HG03432 (cell line): Measurements from ENCODE around the gene PPP1CA.

Experiments used
- ATAC-seq: cut with Tn5 transposase; IDR thresholded peaks from one replicate; pipeline ENCODE4 v1.9.1; 2021; ENCODE audit warnings: mild to moderate bottlenecking, moderate library complexity; ENCODE audit not compliant: unreplicated experiment

Gene PPP1CA

GRCh38 chr11:67387069-67387468 is 14.6 kb downstream of the PPP1CA start:
- no peak for ATAC-seq

DNA sequence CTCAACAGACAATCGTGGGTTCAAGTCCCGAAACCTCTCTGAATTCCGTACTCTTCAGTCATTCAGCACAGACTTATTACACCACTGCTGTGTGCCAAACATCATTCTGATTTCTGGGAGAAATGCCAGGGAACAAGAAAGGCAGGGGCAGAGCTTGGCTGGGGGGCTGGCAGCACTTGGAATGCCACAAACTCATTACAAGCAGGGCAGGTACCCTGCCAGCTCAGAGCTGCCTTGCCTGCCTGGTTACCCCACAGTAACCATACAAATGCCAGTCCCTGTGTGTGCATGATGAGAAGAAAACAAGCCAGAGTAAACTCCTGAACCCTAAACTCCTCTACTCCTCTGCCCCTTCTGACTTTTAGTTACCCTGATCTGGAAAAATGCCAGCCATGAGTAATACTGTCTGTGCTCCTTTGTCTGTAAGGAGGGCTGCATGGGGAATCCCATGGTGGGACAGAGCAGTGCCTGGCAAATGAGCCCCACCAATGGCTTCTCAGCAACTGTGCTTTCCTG is 16.7 kb downstream of the PPP1CA start:
- ATAC-seq: no peak

- peak; percentile 67 for ATAC-seq
These were observed 19.2 kb downstream of the PPP1CA start for GRCh38 chr11:67382276-67383136.

DNA sequence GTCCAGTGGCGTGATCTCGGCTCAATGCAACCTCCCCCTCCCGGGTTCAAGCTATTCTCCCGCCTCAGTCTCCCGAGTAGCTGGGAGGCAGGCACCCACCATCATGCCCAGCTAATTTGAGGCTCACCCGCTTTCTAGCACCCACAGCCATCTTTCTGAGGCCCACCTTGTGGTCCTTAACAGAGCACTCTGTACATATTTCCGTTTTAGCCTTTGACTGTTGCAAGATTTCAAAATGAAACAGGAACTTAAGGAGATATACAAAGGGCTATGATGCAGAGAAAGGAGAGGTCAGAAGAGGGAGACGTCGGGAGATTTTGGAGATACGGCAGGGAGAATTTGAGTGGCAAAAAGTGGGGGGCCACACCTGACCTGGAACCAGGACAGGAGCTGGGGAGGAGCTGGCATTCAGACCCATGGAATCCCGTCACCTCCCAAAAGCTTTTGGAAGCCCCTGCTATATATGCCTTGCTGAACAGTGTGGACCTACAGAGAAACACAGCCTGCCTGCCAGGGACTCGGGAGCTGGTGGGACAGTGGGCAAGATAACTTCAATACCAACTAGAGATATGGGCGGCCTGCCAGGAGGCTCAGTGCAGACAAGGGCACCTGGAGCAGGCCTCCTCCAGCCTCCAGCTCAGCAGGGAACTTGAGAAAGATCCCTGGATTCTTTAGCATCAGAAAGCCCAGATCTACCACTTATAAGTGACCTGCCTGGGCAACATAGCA is 20.2 kb downstream of the PPP1CA start:
- ATAC-seq: no peak

DNA sequence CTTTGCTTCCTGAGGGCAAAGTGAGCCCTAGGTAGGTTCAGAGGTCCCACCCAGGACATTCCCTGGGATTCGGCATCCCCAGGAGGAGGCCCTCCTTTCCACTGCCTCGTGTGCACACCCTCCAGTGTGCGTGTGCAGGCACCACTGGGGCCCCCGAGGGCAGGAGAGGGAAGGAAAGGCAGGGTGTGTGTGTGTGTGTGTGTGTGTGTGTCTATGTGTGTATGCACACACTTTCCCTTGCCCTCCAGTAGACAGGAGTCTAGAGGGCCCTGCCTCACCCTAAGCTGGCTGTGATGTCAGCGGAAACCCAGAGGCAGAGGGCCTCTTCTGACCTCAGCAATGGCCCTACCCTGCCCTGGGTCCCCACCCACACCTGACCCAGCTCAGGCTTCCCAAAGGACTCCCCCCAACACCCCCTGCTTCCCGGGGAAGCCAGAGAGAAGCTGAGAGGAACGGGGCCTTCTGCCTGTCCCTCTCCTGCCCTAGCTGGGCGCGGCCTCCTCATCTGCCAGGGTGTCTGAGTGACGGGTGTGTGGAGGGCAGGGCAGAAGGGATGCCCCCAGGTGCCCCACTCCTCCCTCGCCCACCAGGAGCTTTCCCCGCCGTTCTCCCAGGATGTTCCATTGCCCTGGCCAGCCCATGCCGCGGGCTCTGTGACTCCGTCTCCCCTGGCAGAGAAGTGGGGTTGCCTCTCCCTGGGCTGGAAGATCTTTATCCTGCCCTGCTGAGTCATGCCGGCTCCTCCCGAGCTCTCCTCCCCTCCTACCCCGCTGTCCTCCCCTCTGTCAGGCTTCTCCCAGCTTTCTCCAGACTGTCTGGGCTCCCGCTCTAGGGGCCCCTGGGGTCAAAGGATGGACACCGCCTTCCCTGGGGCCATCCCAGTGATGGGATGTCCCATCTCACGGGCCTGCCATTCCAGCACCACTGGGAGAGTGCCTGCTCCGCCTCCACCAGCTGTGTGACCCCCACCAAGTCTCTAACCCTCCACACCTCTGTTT is 22.3 kb downstream of the PPP1CA start:
- ATAC-seq: no peak

DNA sequence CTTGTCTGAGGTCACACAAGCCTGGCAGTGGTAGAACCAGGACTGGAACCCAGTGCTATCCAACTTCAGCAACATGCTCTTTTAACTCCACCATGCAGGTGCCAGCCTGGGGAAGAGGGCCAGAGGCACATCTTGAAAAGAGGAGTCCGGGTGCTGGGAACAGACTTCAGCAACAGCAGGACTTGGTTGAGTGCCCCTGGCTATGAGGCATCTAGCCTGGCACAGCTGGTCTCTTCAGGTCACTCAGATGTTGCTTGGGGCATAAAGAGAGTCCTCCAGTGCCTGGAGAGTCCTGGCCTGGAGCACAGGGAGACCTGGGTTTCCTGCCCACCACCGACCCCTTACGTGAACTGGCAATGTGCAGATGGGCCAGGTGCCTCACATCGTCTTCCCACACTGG is 23.1 kb downstream of the PPP1CA start:
- ATAC-seq: no peak

GRCh38 chr11:67376873-67377808 is 24.5 kb downstream of the PPP1CA start:
- ATAC-seq: no peak

GRCh38 chr11:67376063-67376820 is 25.4 kb downstream of the PPP1CA start:
- ATAC-seq: no peak

GRCh38 chr11:67375320-67376055 is 26.2 kb downstream of the PPP1CA start:
- no peak for ATAC-seq

DNA sequence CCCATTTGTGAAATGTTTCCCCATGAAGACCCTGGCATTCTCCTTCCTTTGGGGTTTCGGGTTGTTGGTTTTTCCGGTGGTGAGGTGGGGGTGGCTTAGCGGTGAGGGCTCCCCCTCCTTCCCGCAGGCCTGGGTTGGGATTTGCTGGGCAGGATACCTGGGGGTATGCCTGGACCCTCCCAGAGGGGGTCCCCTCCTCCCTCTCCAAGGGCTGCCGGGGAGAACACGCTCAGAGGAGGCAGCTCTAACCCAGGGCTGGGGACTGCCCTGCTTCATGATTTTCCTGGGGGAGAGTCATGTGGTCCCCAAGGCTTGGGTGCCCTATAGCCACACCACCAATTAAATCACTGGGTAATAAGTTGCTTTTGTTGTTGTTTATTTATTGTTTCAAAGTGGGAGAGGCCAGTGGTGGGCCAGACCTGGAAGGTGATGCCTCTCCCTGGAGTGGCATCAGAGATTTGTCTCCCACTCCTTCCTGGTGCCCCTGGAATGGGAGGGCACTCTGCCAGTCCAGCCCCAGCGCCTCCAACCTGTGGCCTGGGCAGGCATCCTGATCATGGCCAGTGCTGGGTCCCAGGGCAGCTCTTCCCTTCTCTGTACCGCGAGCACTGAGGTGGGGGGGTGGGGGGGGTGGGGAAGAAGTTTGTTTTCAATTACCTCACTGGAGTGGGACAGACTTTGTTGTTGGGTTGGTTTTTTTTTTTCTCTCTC is 26.9 kb downstream of the PPP1CA start:
- no peak for ATAC-seq

- ATAC-seq: no peak
These were observed 27.7 kb downstream of the PPP1CA start for GRCh38 chr11:67373648-67374570.

GRCh38 chr11:67372993-67373647 is 28.5 kb downstream of the PPP1CA start, which contains the start of gene CLCF1:
TSS of gene CLCF1 (minus strand) at chr11:67373598. CDS start at chr11:67373539, 59 bp downstream.
- no peak for ATAC-seq

GRCh38 chr11:67372321-67372992 is 29.2 kb downstream of the PPP1CA start:
- ATAC-seq: no peak

GRCh38 chr11:67371911-67372320 is 29.7 kb downstream of the PPP1CA start:
- ATAC-seq: no peak

DNA sequence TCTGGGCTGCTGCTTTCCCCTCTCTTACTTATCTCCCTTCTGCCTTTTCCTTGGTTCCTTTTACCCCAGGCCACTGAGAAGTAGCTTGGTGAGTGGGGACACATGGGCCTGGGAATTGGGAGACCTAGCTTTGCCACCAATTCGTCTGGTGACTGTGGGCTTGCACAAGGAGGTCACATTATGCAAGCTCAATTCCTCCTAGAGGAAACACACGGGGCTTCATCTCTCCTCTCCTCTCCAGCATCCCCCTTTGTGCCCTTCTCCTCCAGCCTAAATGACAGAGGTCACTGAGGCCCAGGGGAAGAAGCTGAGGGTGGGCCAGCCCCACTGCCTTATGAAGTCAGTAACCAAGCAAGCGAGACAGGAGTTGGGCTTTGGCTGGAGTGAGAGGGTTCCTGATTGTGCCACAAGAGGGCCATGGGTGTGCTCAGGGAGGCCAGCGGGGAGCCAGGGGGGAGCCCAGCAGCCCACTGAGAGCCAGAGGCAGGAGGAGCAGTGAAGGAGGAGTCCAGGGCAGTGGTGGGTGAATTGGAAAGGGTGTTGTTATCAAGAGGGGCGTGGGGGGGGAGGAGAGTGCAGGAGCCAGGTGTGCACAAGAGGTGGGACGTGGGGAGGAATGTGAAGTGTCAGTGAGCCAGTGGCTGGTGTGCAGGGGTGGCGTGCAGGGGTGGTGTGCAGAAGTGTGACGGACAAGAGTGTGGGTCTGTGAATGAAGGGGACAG is 30.3 kb downstream of the PPP1CA start:
- ATAC-seq: no peak
